Neural crest cell (in vitro differentiated cells): ENCODE results near the gene DAND5. TPM values are rescaled to one million over a fixed set of nuclear protein-coding genes. Genes with fewer than 3 reads are reported as not detected.
"Not testable (repeated sequence)": the region's sequence is repeated elsewhere in the genome, so short reads cannot be mapped to it uniquely, and the experiment has no call there.

Experiments
- DNase-seq: peaks from one replicate; pipeline ENCODE4 v3.0.0; 2021; ENCODE audit warnings: low read depth, mixed read lengths, low spot score
- H3K27ac Mint-ChIP-seq: one replicate; pipeline ENCODE4 v1.8.0; 2021; ENCODE audit warnings: mild to moderate bottlenecking, mixed read lengths; ENCODE audit not compliant: unreplicated experiment
- H3K27me3 Mint-ChIP-seq: 2 replicates; pipeline ENCODE4 v1.8.0; 2021; ENCODE audit warnings: low read depth, mild to moderate bottlenecking, mixed read lengths
- H3K36me3 Mint-ChIP-seq: 2 replicates; pipeline ENCODE4 v1.8.0; 2021; ENCODE audit warnings: low read depth, mild to moderate bottlenecking, mixed read lengths
- H3K4me1 Mint-ChIP-seq: 2 replicates; pipeline ENCODE4 v1.8.0; 2021; ENCODE audit warnings: mixed read lengths
- H3K4me3 Mint-ChIP-seq: one replicate; pipeline ENCODE4 v1.8.0; 2021; ENCODE audit warnings: mild to moderate bottlenecking, mixed read lengths
- H3K9me3 Mint-ChIP-seq: 2 replicates; pipeline ENCODE4 v1.8.0; 2021; ENCODE audit warnings: mixed read lengths
- total RNA-seq: library from RNA; stranded (reverse); gene quantifications from 2 replicates; pipeline ENCODE4 v1.2.1, GENCODE V29; 2021
- TF ChIP-seq, protein P1 (sequence below): fragments of 200-600 bp; sonication (generic); conservative IDR thresholded peaks from 2 replicates; pipeline ENCODE4 v1.5.0; 2021; ENCODE audit warnings: antibody characterized with exemption, mild to moderate bottlenecking

Gene DAND5
- total RNA-seq, 1 donor from 2014 or later, result not detected

DNA sequence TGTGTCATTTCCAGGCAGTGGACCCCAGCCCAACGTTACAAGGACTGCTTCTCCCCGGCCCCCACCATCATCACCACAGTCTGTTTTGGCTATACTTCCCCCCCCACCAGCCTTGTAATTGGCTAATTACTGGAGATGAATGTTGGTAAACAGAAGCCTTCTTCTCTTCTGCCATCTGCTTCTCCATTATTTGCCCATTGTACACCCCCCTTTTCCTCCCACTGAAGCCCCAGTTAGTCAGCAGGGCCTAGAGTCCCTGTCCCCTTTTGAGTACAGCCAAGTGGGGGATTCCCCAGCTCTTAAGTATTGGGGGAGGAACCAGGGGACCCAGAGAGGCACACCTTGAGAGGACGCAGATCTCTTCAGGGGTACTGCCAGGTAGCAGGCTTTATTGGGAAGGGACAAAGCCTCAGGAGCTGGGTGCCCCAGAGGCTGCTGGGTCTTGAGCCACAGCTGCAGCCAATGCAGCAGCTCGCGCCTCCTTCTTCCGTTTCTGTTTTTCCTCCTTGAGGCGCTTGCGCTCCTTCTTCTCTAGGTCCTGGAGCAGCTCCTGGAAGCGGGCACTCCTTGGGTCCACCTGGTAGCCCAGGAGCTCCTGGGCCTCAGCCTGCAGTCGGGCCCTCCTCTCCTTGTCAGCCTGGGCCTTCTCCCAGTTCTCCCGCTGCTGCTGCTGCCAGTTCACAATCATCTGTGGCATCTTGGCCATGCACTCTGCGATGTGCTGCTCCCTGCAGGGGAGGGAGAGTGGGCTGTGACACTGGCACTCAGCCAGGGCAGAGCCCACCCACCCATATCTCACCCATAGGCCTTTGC is 15.4 kb upstream of the DAND5 start:
- TF ChIP-seq, protein P1, sequence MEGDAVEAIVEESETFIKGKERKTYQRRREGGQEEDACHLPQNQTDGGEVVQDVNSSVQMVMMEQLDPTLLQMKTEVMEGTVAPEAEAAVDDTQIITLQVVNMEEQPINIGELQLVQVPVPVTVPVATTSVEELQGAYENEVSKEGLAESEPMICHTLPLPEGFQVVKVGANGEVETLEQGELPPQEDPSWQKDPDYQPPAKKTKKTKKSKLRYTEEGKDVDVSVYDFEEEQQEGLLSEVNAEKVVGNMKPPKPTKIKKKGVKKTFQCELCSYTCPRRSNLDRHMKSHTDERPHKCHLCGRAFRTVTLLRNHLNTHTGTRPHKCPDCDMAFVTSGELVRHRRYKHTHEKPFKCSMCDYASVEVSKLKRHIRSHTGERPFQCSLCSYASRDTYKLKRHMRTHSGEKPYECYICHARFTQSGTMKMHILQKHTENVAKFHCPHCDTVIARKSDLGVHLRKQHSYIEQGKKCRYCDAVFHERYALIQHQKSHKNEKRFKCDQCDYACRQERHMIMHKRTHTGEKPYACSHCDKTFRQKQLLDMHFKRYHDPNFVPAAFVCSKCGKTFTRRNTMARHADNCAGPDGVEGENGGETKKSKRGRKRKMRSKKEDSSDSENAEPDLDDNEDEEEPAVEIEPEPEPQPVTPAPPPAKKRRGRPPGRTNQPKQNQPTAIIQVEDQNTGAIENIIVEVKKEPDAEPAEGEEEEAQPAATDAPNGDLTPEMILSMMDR, result no peak
- no peaks in the 10 kb centered on the region for H3K9me3 Mint-ChIP-seq
- H3K4me1 Mint-ChIP-seq, result peaks cover 23% of the 10 kb centered on the region
- H3K36me3 Mint-ChIP-seq, result peaks cover 11% of the 10 kb centered on the region
- H3K27ac Mint-ChIP-seq, result no peak overlapping the region
- no peak for DNase-seq
- peak overlapping the region; percentile 90 for H3K4me3 Mint-ChIP-seq
- no peaks in the 10 kb centered on the region for H3K27me3 Mint-ChIP-seq

GRCh38 chr19:12954612-12954962 is 14.8 kb upstream of the DAND5 start:
- peak overlapping the region; percentile 90 for H3K4me3 Mint-ChIP-seq
- H3K9me3 Mint-ChIP-seq, result no peaks in the 10 kb centered on the region
- H3K27me3 Mint-ChIP-seq, result no peaks in the 10 kb centered on the region
- peaks cover 11% of the 10 kb centered on the region for H3K36me3 Mint-ChIP-seq
- DNase-seq, result no peak
- peaks cover 23% of the 10 kb centered on the region for H3K4me1 Mint-ChIP-seq
- TF ChIP-seq, protein P1, result no peak
- no peak overlapping the region for H3K27ac Mint-ChIP-seq

- not testable (repeated sequence) for H3K36me3 Mint-ChIP-seq, H3K9me3 Mint-ChIP-seq, DNase-seq, H3K27me3 Mint-ChIP-seq
- peaks cover 23% of the 10 kb centered on the region for H3K4me1 Mint-ChIP-seq
- peak overlapping the region; percentile 90 for H3K4me3 Mint-ChIP-seq
- H3K27ac Mint-ChIP-seq, result peak overlapping the region; percentile 9
Observed at GRCh38 chr19:12955575-12955974, 13.8 kb upstream of the DAND5 start.

GRCh38 chr19:12955996-12956395 is 13.4 kb upstream of the DAND5 start:
- peak overlapping the region; percentile 90 for H3K4me3 Mint-ChIP-seq
- DNase-seq, result no peak
- H3K4me1 Mint-ChIP-seq, result peaks cover 23% of the 10 kb centered on the region
- peak overlapping the region; percentile 9 for H3K27ac Mint-ChIP-seq
- peaks cover 5% of the 10 kb centered on the region for H3K27me3 Mint-ChIP-seq
- no peaks in the 10 kb centered on the region for H3K9me3 Mint-ChIP-seq
- H3K36me3 Mint-ChIP-seq, result peaks cover 6% of the 10 kb centered on the region
- TF ChIP-seq, protein P1, result no peak

DNA sequence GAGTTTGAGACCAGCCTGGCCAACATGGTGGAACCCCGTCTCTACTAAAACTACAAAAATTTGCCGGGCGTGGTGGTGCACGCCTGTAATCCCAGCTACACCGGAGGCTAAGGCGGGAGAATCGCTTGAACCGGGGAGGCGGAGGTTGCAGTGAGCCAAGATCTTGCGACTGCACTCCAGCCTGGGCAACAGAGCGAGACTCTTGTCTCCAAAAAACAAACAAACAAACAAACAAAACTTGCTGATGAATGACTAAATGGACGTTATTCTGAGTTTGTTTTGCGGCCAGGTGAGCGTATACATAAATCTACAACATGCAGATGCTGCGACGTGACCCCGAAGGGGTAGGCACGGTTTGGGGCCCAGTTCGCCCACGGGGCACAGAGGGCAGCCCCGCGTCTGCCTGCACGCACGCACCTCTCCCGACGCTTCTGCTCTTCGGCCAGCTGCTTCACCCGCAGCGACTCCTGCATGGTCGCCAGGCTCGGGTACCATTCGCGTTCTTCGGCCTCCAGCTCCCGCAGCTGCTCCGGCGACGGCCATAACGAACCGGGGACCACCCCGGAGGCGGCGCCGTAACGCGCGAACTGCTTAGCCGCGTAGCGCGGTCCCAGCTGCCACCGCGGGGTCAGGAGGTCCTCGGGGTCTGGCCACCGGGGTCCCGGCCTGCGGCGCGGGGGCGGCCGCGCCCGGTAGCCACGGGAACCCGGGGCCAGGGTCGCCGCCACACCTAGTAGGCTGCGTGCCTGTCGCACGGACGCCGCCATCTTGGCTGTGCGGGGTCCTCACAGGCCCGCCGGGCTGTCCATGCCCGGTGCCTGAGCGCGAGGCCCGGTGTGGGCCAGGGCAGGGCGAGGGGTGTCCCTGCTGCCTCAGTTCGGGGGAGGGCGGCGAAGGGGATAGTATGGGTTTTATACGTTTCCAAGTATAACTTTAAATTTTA is 12.7 kb upstream of the DAND5 start, which contains the start of gene GADD45GIP1:
Gene GADD45GIP1, minus strand, starts transcription at position 778 of the 943 bp plus-strand sequence. Its CDS starts 11 bp downstream, at position 767.
- no peaks in the 10 kb centered on the region for H3K9me3 Mint-ChIP-seq
- H3K36me3 Mint-ChIP-seq, result peaks cover 6% of the 10 kb centered on the region

GRCh38 chr19:12957389-12957952 is 11.9 kb upstream of the DAND5 start:
- not testable (repeated sequence) for H3K9me3 Mint-ChIP-seq, DNase-seq, H3K27me3 Mint-ChIP-seq, H3K36me3 Mint-ChIP-seq
- Mint-ChIP-seq H3K4me1 (peaks cover 23% of the 10 kb centered on the region), H3K4me3 (peak overlapping the region; percentile 87), H3K27ac (peak overlapping the region; percentile 62)

More for the DNA sequence above, 12.7 kb upstream of the DAND5 start, which contains the start of gene GADD45GIP1:
- Mint-ChIP-seq H3K4me3 (peak within 1 kb of the TSS; percentile 90), H3K4me1 (peaks cover 23% of the 10 kb centered on the region), H3K27me3 (peaks cover 5% of the 10 kb centered on the region), H3K27ac (peak within 1 kb of the TSS; percentile 62)
- TF ChIP-seq, protein P1, result no peak
- peak; percentile 71 for DNase-seq
